ENCODE measurements around the gene PLAU. TPM values are rescaled to one million over a fixed set of nuclear protein-coding genes. Genes with fewer than 3 reads are reported as not detected.
A peak's percentile ranks its signal among the peaks of the same experiment; 100 is the strongest.

Gene PLAU
- total RNA-seq, 1 experiment from 2014 or later, result 25.4 TPM

- DNase-seq, result no peak
- no peaks in the 10 kb centered on the region for H3K36me3 ChIP-seq (replicated peaks; ENCODE audit: control insufficient read depth, insufficient read depth, low read length)
- no peak overlapping the region for H3K4me3 ChIP-seq (ENCODE audit: insufficient read depth, low read depth, low read length)
- H3K27me3 ChIP-seq (ENCODE audit: control insufficient read depth, insufficient read depth, low read length), result no peaks in the 10 kb centered on the region
Measured at GRCh38 chr10:73899423-73899822, 11.5 kb upstream of the PLAU start.

DNA sequence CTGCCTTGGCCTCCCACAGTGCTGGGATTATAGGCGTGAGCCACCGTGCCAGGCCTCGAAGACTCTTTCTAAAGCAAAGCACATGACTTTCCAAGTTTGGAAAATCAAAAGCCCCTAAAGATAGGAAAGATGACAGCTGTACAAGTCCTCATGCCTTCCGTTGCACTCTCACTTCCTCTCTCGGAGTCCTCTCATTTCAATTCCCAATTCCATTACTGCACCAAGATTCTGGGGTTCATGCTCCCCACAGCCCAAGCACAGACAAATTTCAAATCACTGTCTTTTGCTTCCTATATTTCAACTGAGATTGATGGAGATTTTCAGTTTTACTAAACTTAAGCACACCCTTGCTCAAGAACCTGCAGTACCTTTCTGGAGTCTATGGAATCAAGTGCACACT is 10.9 kb upstream of the PLAU start:
- Histone ChIP-seq H3K27me3 (ENCODE audit: control insufficient read depth, insufficient read depth, low read length) (no peaks in the 10 kb centered on the region), H3K4me3 (ENCODE audit: insufficient read depth, low read depth, low read length) (no peak overlapping the region), H3K36me3 (replicated peaks; ENCODE audit: control insufficient read depth, insufficient read depth, low read length) (no peaks in the 10 kb centered on the region)
- DNase-seq, result no peak

DNA sequence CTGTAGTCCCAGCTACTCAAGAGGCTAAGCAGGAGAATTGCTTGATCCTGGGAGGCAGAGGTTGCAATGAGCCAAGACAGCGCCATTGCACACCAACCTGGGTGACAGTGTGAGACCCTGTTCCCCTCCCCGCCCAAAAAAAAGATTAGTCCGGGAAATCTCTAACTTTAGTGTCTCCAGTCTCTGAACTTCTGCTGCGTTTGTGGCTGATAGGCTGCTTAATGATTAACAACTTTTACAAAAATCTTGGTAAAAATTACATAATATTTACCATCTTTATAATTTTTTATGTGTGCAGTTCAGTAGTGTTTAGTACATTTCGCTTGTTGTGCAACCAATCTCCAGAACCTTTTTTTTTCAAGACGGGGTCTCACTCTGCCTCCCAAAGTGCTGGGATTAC is 9.7 kb upstream of the PLAU start:
- Histone ChIP-seq H3K36me3 (replicated peaks; ENCODE audit: control insufficient read depth, insufficient read depth, low read length) (no peaks in the 10 kb centered on the region), H3K4me3 (ENCODE audit: insufficient read depth, low read depth, low read length) (no peak overlapping the region), H3K27me3 (ENCODE audit: control insufficient read depth, insufficient read depth, low read length) (no peaks in the 10 kb centered on the region)
- DNase-seq, result no peak

- no peaks in the 10 kb centered on the region for H3K36me3 ChIP-seq (replicated peaks; ENCODE audit: control insufficient read depth, insufficient read depth, low read length)
- DNase-seq, result no peak
- H3K4me3 ChIP-seq (ENCODE audit: insufficient read depth, low read depth, low read length), result no peak overlapping the region
- H3K27me3 ChIP-seq (ENCODE audit: control insufficient read depth, insufficient read depth, low read length), result no peaks in the 10 kb centered on the region
Measured at GRCh38 chr10:73902351-73902750, 8.6 kb upstream of the PLAU start.

DNA sequence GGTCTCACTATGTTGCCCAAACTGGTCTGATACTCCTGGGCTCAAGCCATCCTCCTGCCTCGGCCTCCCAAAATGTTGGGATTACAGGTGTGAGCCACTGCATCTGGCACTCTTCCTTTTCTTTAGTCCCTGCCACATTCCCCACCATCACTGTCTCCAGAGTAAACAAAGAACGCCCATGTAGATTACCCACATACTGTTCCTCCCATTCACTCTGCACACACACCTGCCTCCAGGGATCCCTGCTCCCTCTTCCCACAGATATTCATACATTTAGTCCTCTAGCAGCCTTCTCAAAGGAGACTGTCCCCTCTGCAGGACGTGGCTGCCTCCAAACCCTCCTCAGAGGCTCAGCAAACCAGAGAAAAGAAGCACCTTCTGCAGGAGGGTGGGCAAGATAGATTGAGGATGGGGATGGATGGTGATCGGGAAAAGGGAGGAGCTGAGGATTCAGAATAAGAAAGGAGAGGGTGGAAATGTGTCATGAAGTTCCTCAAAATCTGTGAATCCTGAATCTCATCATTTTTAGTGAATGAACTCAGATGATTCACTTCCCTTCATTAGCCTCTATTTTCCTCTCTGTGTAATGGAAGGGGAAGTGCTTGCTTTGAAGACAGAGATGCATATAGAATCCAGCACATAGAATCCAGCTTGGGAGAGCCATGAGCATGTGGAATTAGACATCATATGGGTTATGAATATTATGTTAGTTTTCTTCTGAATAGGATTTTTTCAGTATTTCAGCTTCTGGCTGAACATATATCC is 5.5 kb upstream of the PLAU start:
- Histone ChIP-seq H3K36me3 (replicated peaks; ENCODE audit: control insufficient read depth, insufficient read depth, low read length) (no peaks in the 10 kb centered on the region), H3K27me3 (ENCODE audit: control insufficient read depth, insufficient read depth, low read length) (no peaks in the 10 kb centered on the region), H3K4me3 (ENCODE audit: insufficient read depth, low read depth, low read length) (no peak overlapping the region)
- DNase-seq, result no peak

DNA sequence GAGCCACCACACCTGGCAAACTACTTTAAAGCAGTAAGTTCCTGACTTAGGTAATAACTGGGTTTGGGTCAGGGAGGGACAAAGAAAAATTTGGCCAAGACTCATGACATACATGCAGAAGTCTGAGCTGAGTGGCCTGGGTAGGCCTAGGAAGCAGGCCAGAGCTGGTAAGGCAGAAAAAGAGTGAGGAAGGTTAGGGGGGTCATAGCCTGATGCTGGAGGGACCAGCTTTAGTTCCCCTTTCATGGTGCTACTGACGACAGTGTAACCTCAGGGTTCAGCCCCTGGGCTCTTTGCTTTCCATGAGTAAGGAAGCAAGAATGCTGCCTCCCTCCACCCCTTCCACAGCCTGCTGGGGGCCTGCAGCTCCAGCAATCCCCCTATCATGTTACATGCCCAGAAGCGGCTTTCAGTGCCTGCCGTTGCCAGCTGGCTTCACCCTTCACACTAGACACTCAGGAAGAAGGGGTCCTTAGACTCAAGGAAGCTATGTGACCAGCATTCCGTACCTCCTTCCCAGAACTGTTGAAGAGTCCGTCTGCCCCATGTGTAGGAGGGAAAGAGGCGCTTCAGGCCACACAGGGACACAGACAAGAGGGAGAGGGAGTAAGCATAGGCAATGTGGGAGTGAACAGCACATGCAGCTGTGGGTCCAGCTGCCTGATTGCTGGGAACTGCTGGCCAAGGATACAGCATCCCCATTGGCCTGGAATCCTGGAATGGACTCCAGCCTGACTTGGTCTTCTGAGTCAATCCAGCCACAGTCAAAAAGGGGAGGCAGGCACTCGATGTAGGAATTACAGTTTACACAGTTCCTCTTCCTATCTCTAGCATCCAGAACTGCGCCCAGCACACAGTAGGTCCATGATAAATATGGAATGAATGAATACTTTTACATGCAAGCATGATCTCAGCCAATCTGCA is 4.1 kb upstream of the PLAU start:
- DNase-seq, result peak; percentile 79
- Histone ChIP-seq H3K36me3 (replicated peaks; ENCODE audit: control insufficient read depth, insufficient read depth, low read length) (no peaks in the 10 kb centered on the region), H3K4me3 (ENCODE audit: insufficient read depth, low read depth, low read length) (no peak overlapping the region), H3K27me3 (ENCODE audit: control insufficient read depth, insufficient read depth, low read length) (peaks cover 6% of the 10 kb centered on the region)

GRCh38 chr10:73907841-73908517 is 3.0 kb upstream of the PLAU start:
- DNase-seq, result no peak
- Histone ChIP-seq H3K4me3 (ENCODE audit: insufficient read depth, low read depth, low read length) (no peak overlapping the region), H3K36me3 (replicated peaks; ENCODE audit: control insufficient read depth, insufficient read depth, low read length) (no peaks in the 10 kb centered on the region), H3K27me3 (ENCODE audit: control insufficient read depth, insufficient read depth, low read length) (peaks cover 8% of the 10 kb centered on the region)

DNA sequence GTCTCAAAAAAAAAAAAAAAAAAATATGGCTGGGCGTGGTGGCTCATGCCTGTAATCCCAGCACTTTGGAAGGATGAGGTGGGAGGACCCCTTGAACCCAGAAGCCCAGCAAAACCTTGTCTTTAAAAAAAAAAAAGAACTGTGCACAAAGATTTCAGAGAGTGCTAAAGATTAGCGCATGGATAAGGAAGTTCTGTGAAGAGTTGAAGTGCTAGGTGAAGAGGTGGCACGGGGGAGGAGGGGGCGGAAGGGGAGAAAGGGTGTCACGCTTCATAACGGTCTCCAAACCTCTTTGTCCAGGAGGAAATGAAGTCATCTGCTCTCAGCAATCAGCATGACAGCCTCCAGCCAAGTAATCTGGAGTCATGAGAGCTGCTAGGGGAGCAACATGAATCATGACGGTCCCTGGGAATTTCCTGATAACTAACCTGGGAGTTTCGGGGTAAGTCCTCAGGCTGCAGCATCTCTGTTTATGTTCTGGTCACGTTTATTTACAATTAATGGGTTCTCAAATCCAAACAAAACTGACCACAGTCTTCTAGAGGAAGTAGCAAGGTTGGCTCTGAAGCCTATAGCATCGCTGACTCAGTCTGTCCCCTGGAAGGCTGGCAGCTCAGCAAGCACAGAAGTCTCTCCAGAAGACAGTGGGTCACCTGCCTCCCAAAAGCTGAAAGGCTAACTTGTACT is 1.9 kb upstream of the PLAU start:
- no peak overlapping the region for H3K4me3 ChIP-seq (ENCODE audit: insufficient read depth, low read depth, low read length)
- H3K36me3 ChIP-seq (replicated peaks; ENCODE audit: control insufficient read depth, insufficient read depth, low read length), result no peaks in the 10 kb centered on the region; the same call in 1 of the 2 replicates
- H3K27me3 ChIP-seq (ENCODE audit: control insufficient read depth, insufficient read depth, low read length), result peaks cover 8% of the 10 kb centered on the region
- DNase-seq, result no peak

DNA sequence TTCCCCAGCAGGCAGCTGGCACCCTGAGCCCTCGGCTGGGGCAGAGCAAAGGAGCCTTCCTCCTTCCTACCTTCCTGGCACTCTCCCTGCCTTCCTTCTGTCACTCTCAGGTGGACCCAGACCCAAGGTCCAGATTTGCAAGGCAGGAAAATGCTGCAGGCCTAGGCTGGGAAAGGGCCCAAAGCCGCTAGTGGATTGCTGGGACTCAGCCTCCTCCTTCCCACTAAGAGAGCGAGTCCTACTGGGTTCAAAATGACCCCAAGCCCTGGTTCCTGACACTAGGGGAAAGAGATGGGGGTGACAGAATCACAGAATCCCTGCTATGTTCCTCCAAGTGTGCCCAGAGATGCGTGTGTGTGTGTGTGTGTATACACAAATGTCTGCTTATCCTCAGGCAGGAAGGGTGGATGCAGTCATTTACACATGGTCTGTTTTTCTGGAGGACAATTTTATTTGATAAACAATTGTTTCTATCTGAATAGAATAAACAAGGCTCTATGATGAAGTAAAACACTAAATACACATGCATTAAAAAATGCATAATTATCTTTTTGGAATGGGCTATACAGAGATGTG is 1.3 kb upstream of the PLAU start:
- H3K36me3 ChIP-seq (replicated peaks; ENCODE audit: control insufficient read depth, insufficient read depth, low read length), result peaks cover 1% of the 10 kb centered on the region; the same call in 1 of the 2 replicates
- DNase-seq, result no peak
- H3K4me3 ChIP-seq (ENCODE audit: insufficient read depth, low read depth, low read length), result no peak overlapping the region
- H3K27me3 ChIP-seq (ENCODE audit: control insufficient read depth, insufficient read depth, low read length), result peaks cover 8% of the 10 kb centered on the region

DNA sequence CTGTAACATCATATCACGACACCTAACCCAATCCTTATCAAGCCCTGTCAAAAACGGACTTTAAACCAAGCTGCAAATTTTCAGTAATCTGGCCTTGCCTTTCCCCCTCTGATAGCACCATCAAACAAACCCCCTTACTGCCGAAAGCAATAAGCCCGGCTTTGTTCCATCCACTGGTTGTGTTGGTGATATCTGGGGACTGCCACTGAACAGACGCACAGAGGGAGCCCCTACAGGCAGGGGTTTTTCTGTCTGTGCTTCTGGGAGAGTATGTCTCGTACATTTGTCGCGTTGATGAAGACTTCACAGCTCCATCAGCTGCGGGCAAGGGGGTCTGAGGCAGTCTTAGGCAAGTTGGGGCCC is 550 bp upstream of the PLAU start:
- peak; percentile 68 for DNase-seq
- H3K27me3 ChIP-seq (ENCODE audit: control insufficient read depth, insufficient read depth, low read length), result peaks cover 8% of the 10 kb centered on the region

DNA sequence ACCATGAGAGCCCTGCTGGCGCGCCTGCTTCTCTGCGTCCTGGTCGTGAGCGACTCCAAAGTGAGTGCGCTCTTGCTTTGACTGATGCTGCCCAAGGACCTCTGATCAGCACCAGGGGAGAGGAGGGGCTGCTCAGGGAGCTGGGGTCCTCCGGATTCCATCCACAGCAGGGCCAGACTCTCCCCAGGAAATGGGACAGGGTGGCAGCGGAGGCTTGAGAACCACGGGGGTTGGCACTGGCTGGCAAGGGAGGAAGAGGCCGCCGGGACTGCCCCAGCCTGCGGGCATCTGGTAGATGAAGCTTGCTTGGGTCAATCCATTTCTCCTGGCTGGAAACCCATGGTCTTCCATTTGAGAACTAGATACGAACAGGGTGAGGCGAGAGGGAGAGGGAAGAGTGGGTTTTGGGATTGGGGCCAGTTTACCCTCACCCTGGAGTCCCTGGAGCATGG is 647 bp downstream of the PLAU start:
- Histone ChIP-seq H3K27me3 (ENCODE audit: control insufficient read depth, insufficient read depth, low read length) (peaks cover 8% of the 10 kb centered on the region), H3K4me3 (ENCODE audit: insufficient read depth, low read depth, low read length) (peak overlapping the region; percentile 89), H3K36me3 (replicated peaks; ENCODE audit: control insufficient read depth, insufficient read depth, low read length) (peaks cover 2% of the 10 kb centered on the region)
- DNase-seq, result no peak

More for the DNA sequence above, 550 bp upstream of the PLAU start:
- Histone ChIP-seq H3K4me3 (ENCODE audit: insufficient read depth, low read depth, low read length) (peak overlapping the region; percentile 89), H3K36me3 (replicated peaks; ENCODE audit: control insufficient read depth, insufficient read depth, low read length) (peaks cover 2% of the 10 kb centered on the region)

GRCh38 chr10:73914036-73914435 is 3.1 kb downstream of the PLAU start:
- Histone ChIP-seq H3K36me3 (replicated peaks; ENCODE audit: control insufficient read depth, insufficient read depth, low read length) (peaks cover 2% of the 10 kb centered on the region), H3K27me3 (ENCODE audit: control insufficient read depth, insufficient read depth, low read length) (peaks cover 8% of the 10 kb centered on the region), H3K4me3 (ENCODE audit: insufficient read depth, low read depth, low read length) (no peak overlapping the region)
- DNase-seq, result peak; percentile 56

- no peak overlapping the region for H3K4me3 ChIP-seq (ENCODE audit: insufficient read depth, low read depth, low read length)
- H3K27me3 ChIP-seq (ENCODE audit: control insufficient read depth, insufficient read depth, low read length), result peaks cover 8% of the 10 kb centered on the region
- H3K36me3 ChIP-seq (replicated peaks; ENCODE audit: control insufficient read depth, insufficient read depth, low read length), result peaks cover 2% of the 10 kb centered on the region
- DNase-seq, result no peak
Measured at GRCh38 chr10:73915206-73915851, 4.4 kb downstream of the PLAU start.
